Fibroblast of skin of right quadriceps (primary cell): Measurements from ENCODE around the gene SLCO2A1.

ENCODE experiments used
- DNase-seq: peaks from one replicate; pipeline ENCODE4 v3.0.0-alpha.2; 2013

Gene SLCO2A1

GRCh38 chr3:133894353-133895207 is 135.1 kb downstream of the SLCO2A1 start:
- no peak for DNase-seq

GRCh38 chr3:133893683-133894352 is 135.9 kb downstream of the SLCO2A1 start:
- DNase-seq: no peak

GRCh38 chr3:133892541-133893231 is 137.0 kb downstream of the SLCO2A1 start:
- DNase-seq: no peak

- DNase-seq: no peak
Observed at GRCh38 chr3:133891662-133892378, 137.9 kb downstream of the SLCO2A1 start.

GRCh38 chr3:133890972-133891644 is 138.6 kb downstream of the SLCO2A1 start:
- DNase-seq: no peak

GRCh38 chr3:133890037-133890436 is 139.7 kb downstream of the SLCO2A1 start:
- no peak for DNase-seq

GRCh38 chr3:133888726-133889340 is 140.9 kb downstream of the SLCO2A1 start:
- DNase-seq: no peak

GRCh38 chr3:133887803-133888703 is 141.7 kb downstream of the SLCO2A1 start:
- no peak for DNase-seq

GRCh38 chr3:133887074-133887802 is 142.5 kb downstream of the SLCO2A1 start:
- DNase-seq: no peak

GRCh38 chr3:133886031-133886722 is 143.5 kb downstream of the SLCO2A1 start:
- no peak for DNase-seq

- no peak for DNase-seq
Observed at GRCh38 chr3:133884887-133885711, 144.6 kb downstream of the SLCO2A1 start.

- DNase-seq: no peak
Observed at GRCh38 chr3:133884054-133884886, 145.5 kb downstream of the SLCO2A1 start.

- DNase-seq: no peak
Observed at GRCh38 chr3:133883641-133884040, 146.1 kb downstream of the SLCO2A1 start.

GRCh38 chr3:133882986-133883586 is 146.6 kb downstream of the SLCO2A1 start:
- no peak for DNase-seq

GRCh38 chr3:133881939-133882825 is 147.5 kb downstream of the SLCO2A1 start:
- DNase-seq: no peak

- no peak for DNase-seq
Observed at GRCh38 chr3:133881492-133881891, 148.2 kb downstream of the SLCO2A1 start.
